K562 (cell line): ENCODE data around the gene MED29. TPM values are rescaled to one million over a fixed set of nuclear protein-coding genes. Genes with fewer than 3 reads are reported as not detected.

ENCODE experiments used
- CEBPB ChIP-seq: fragments of 450-650 bp; IDR thresholded peaks from 2 replicates; pipeline ENCODE4 v1.6.1; 2016; ENCODE audit warnings: missing genetic modification characterization, missing compliant biosample characterization
- CHCHD3 ChIP-seq: fragments of 250-450 bp; sonication (Bioruptor Pico); IDR thresholded peaks from 2 replicates; pipeline ENCODE4 v2.1.2; 2022; ENCODE audit warnings: mild to moderate bottlenecking
- CREB5 ChIP-seq: fragments of 250-450 bp; sonication (Bioruptor Pico); IDR thresholded peaks from 2 replicates; pipeline ENCODE4 v1.5.0; 2020; ENCODE audit warnings: mild to moderate bottlenecking
- CXXC5 ChIP-seq: fragments of 250-450 bp; sonication (Bioruptor Pico); IDR thresholded peaks from 2 replicates; pipeline ENCODE4 v1.8.0; 2022; ENCODE audit warnings: inconsistent platforms, mild to moderate bottlenecking, moderate library complexity
- ELF1 ChIP-seq: fragments of 200-800 bp; sonication (Bioruptor generic); IDR thresholded peaks from 2 replicates; pipeline ENCODE4 v1.6.1; 2016; ENCODE audit warnings: missing genetic modification characterization, missing compliant biosample characterization
- KAT7 ChIP-seq: sonication (generic); formaldehyde crosslinking; IDR thresholded peaks from 2 replicates; pipeline ENCODE4 v1.8.0; 2022; ENCODE audit warnings: missing genetic modification reagents, mild to moderate bottlenecking, borderline replicate concordance
- MLX ChIP-seq, 2 experiments: fragments of 450-650 bp in 1 of 2; sonication (generic) in 1 of 2; formaldehyde crosslinking; conservative IDR thresholded peaks; 2 replicates each; pipeline versions ENCODE4 v1.4.0 to v1.8.1; 2020 to 2022; ENCODE audit warnings: mild to moderate bottlenecking in 1 of 2, missing genetic modification reagents in 1 of 2
- MTA3 ChIP-seq: fragments of 450-650 bp; formaldehyde crosslinking; IDR thresholded peaks from 2 replicates; pipeline ENCODE4 v1.6.1; 2017; ENCODE audit warnings: mild to moderate bottlenecking, borderline replicate concordance
- MYC ChIP-seq, 2 experiments: fragments of 250-450 bp in 1 of 2; sonication (Bioruptor Pico) in 1 of 2; IDR thresholded peaks; 2 replicates each; pipeline versions ENCODE4 v1.5.1 to v1.6.1; 2012 to 2021; ENCODE audit warnings: low read depth in 2 of 2, borderline replicate concordance in 1 of 2, improper control_type of control experiment in 1 of 2, low read length in 1 of 2, mild to moderate bottlenecking in 1 of 2, moderate library complexity in 1 of 2
- SMARCC2 ChIP-seq: fragments of 450-650 bp; IDR thresholded peaks from 2 replicates; pipeline ENCODE4 v1.6.1; 2017; ENCODE audit warnings: antibody characterized with exemption, moderate library complexity, mild to moderate bottlenecking, low read depth
- SNRNP70 ChIP-seq: fragments of 200-400 bp; formaldehyde crosslinking; optimal IDR thresholded peaks from 2 replicates; pipeline ENCODE3; 2017; ENCODE audit warnings: low read depth, low read length
- THAP12 ChIP-seq: fragments of 250-450 bp; sonication (Bioruptor Pico); IDR thresholded peaks from 2 replicates; pipeline ENCODE4 v1.9.0; 2021; ENCODE audit warnings: mild to moderate bottlenecking, inconsistent platforms
- THAP7 ChIP-seq: fragments of 250-450 bp; sonication (Bioruptor Pico); IDR thresholded peaks from 2 replicates; pipeline ENCODE4 v1.5.0; 2021
- THRAP3 ChIP-seq: fragments of 450-650 bp; IDR thresholded peaks from 2 replicates; pipeline ENCODE4 v1.6.1; 2016; ENCODE audit warnings: mild to moderate bottlenecking, inconsistent platforms, borderline replicate concordance
- ZBTB34 ChIP-seq: fragments of 250-450 bp; sonication (Bioruptor Pico); IDR thresholded peaks from 2 replicates; pipeline ENCODE4 v1.8.0; 2021; ENCODE audit warnings: mild to moderate bottlenecking, moderate library complexity
- ZBTB8A ChIP-seq: fragments of 450-650 bp; IDR thresholded peaks from 2 replicates; pipeline ENCODE4 v1.6.1; 2018; ENCODE audit warnings: mild to moderate bottlenecking, moderate library complexity; ENCODE audit not compliant: partially characterized antibody
- ZNF175 ChIP-seq: fragments of 200-800 bp; sonication (Bioruptor generic); IDR thresholded peaks from 2 replicates; pipeline ENCODE4 v1.6.1; 2016; ENCODE audit warnings: low read depth, mild to moderate bottlenecking, missing genetic modification characterization, missing compliant biosample characterization
- ZNF354B ChIP-seq: fragments of 250-450 bp; sonication (Bioruptor Pico); IDR thresholded peaks from 2 replicates; pipeline ENCODE4 v1.4.0; 2020
- ZNF41 ChIP-seq: fragments of 250-450 bp; sonication (Bioruptor Pico); conservative IDR thresholded peaks from 2 replicates; pipeline ENCODE4 v1.4.0; 2020; ENCODE audit warnings: mild to moderate bottlenecking
- ZNF507 ChIP-seq: conservative IDR thresholded peaks from 2 replicates; pipeline ENCODE4 v1.6.1; 2017; ENCODE audit warnings: missing genetic modification characterization, missing compliant biosample characterization
- ZNF707 ChIP-seq: fragments of 250-450 bp; sonication (Bioruptor Pico); conservative IDR thresholded peaks from 2 replicates; pipeline ENCODE4 v1.8.0; 2022; ENCODE audit warnings: inconsistent platforms, mild to moderate bottlenecking, moderate library complexity
- polyA plus RNA-seq, 8 experiments: library from polyadenylated mRNA; depleted of rRNA in 4 of 8; stranded (reverse) in 5 of 8; unstranded in 3 of 8; fragments of >200 nt; fragmentation: Nextera tagmentation in 2 of 8; fragmentation: Illumina TruSeq in 1 of 8; extraction: Ambion mirVana in 2 of 8; extraction: Trizol in 1 of 8; gene quantifications; 2 replicates each; pipeline versions ENCODE4 v1.2.1 to v1.2.3, GENCODE V29; 2011 to 2014; ENCODE audit warnings: inconsistent platforms in 1 of 8, missing spikeins in 1 of 8
- total RNA-seq, 7 experiments: library from RNA; depleted of rRNA in 6 of 7; stranded (reverse); fragments of >200 nt in 6 of 7; fragmentation: Illumina TruSeq in 2 of 7; extraction: Trizol in 2 of 7; gene quantifications; 2 replicates each; pipeline versions ENCODE4 v1.2.1 to v1.2.3, GENCODE V29; 2011 to 2021; ENCODE audit warnings: low replicate concordance in 1 of 7

Gene MED29
- total and polyA plus RNA-seq, 9 of the 15 experiments (the other 6 are each of a cell fraction or from before 2014, with no cell fraction given), result 1.8 to 22.6 (median 12.4) TPM

- TF ChIP-seq CHCHD3 (no peak), MYC (IDR thresholded peaks at IDR 0.05; ENCODE audit: low read depth, low read length) (peak; percentile 95), MYC (CRISPR knock-in tag; IDR thresholded peaks at IDR 0.05; ENCODE audit: borderline replicate concordance, low read depth) (peak; percentile 84; the same call in 1 of the 2 replicates), CXXC5 (CRISPR knock-in tag) (peak; percentile 59; the same call in 1 of the 2 replicates), ZNF41 (CRISPR knock-in tag) (no peak), ELF1 (tag) (peak; percentile 77), THAP12 (CRISPR knock-in tag) (no peak), ZNF507 (no peak), ZBTB8A (no peak), MLX (CRISPR knock-in tag; conservative IDR thresholded peaks at IDR 0.05) (no peak), SMARCC2 (no peak), THRAP3 (no peak; the same call in 1 of the 2 replicates), ZNF354B (CRISPR knock-in tag) (no peak), MTA3 (peak; percentile 94), ZBTB34 (CRISPR knock-in tag) (no peak), ZNF707 (no peak), THAP7 (CRISPR knock-in tag) (no peak), KAT7 (CRISPR knock-in tag) (no peak), SNRNP70 (no peak), CREB5 (CRISPR knock-in tag) (no peak), CEBPB (tag) (peak; percentile 85), ZNF175 (CRISPR knock-in tag) (peak; percentile 54; the same call in 1 of the 2 replicates)
Measured at GRCh38 chr19:39430675-39431593, 39.8 kb downstream of the MED29 start (continued).
